Upper lobe of right lung (tissue), 1 donor: Measurements from ENCODE around the gene NINL. TPM values are rescaled to one million over a fixed set of nuclear protein-coding genes. Genes with fewer than 3 reads are reported as not detected.

ENCODE experiments used
- ATAC-seq: fragments of 200-7000 bp; cut with Tn5 transposase; one replicate; pipeline ENCODE4 v1.9.1; 2020; ENCODE audit warnings: mild to moderate bottlenecking, moderate library complexity
- DNase-seq: peaks from one replicate; pipeline ENCODE4 v3.0.0-alpha.2; 2020
- H3K27ac ChIP-seq: fragments of 200-600 bp; one replicate; pipeline ENCODE4 v1.8.0; 2022
- H3K27me3 ChIP-seq: fragments of 200-600 bp; one replicate; pipeline ENCODE4 v1.8.0; 2022; ENCODE audit warnings: mild to moderate bottlenecking
- H3K36me3 ChIP-seq: fragments of 200-600 bp; one replicate; pipeline ENCODE4 v1.8.0; 2022
- H3K4me1 ChIP-seq: fragments of 200-600 bp; one replicate; pipeline ENCODE4 v1.8.0; 2022
- H3K4me3 ChIP-seq: fragments of 200-600 bp; one replicate; pipeline ENCODE4 v1.8.0; 2022; ENCODE audit warnings: mild to moderate bottlenecking
- H3K9me3 ChIP-seq: fragments of 200-600 bp; one replicate; pipeline ENCODE4 v1.8.0; 2022
- intact Hi-C: fragments of 100-400 bp; cut with DNase I; formaldehyde crosslinking; loops from one replicate; pipeline ENCODE4 v1.11.0; 2022
- total RNA-seq: library from RNA; stranded (reverse); fragmentation: NEBNext Ultra II Directional; extraction: Animal tissue kit (Norgen Biotek cat#: 25700); gene quantifications from one replicate; pipeline ENCODE4 v1.2.1, GENCODE V29; 2021
- TF ChIP-seq, protein P1 (sequence below): fragments of 200-600 bp; IDR thresholded peaks from one replicate; pipeline ENCODE4 v1.8.0; 2022; ENCODE audit warnings: antibody characterized with exemption
- donor health status: DM: no; HTN: yes; CAD: no; lungs with severe emphysema.

NINL gene
- total RNA-seq, 1 donor from 2014 or later = 13.2 TPM

DNA sequence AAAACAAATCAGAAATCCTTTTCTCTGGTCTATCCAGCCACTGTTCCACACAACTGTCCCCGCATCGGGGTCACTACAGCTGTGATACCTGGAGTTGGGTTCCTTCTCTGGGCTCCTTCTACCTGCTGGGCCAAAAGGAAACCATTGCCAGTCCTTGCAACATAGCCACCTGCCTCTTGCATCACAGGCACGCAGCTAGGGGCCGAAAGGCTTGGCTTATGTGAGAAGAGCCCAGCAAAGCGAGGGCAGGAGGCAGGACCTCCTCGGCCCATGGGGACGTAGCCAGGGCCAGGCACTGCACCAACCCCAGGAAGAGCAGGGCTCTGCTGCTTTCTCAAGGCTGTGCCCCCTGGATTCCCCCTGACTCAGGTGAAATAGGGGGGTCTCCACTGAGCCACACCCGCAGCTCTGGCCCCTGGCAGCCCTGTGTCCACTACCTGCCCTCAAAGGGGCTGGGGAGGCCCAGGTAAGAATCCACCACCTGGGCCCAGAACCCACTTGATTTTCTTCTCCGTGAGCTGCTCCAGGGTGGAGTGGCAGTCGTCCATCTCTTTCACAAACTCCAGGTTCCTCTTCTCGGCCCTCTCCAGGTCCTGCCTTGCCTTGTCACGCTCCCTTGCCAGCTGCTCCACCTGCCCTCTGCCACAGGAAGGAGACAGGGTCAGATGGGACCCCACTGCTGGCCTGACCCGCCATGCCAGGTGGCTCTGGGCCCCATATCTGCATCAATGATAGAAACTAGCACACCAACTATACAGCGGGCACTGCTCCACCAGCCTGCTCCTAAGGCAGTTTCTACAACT, 89.0 kb downstream of the NINL start:
- H3K4me1 ChIP-seq = no peaks in the 10 kb centered on the region
- intact Hi-C loops = no loop called here
- no peaks in the 10 kb centered on the region for H3K9me3 ChIP-seq
- no peak overlapping the region for H3K4me3 ChIP-seq
- TF ChIP-seq, protein P1, sequence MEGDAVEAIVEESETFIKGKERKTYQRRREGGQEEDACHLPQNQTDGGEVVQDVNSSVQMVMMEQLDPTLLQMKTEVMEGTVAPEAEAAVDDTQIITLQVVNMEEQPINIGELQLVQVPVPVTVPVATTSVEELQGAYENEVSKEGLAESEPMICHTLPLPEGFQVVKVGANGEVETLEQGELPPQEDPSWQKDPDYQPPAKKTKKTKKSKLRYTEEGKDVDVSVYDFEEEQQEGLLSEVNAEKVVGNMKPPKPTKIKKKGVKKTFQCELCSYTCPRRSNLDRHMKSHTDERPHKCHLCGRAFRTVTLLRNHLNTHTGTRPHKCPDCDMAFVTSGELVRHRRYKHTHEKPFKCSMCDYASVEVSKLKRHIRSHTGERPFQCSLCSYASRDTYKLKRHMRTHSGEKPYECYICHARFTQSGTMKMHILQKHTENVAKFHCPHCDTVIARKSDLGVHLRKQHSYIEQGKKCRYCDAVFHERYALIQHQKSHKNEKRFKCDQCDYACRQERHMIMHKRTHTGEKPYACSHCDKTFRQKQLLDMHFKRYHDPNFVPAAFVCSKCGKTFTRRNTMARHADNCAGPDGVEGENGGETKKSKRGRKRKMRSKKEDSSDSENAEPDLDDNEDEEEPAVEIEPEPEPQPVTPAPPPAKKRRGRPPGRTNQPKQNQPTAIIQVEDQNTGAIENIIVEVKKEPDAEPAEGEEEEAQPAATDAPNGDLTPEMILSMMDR = no peak
- H3K27ac ChIP-seq = no peak overlapping the region
- no peak for DNase-seq
- ATAC-seq = no peak
- no peaks in the 10 kb centered on the region for H3K36me3 ChIP-seq
- H3K27me3 ChIP-seq = no peaks in the 10 kb centered on the region

DNA sequence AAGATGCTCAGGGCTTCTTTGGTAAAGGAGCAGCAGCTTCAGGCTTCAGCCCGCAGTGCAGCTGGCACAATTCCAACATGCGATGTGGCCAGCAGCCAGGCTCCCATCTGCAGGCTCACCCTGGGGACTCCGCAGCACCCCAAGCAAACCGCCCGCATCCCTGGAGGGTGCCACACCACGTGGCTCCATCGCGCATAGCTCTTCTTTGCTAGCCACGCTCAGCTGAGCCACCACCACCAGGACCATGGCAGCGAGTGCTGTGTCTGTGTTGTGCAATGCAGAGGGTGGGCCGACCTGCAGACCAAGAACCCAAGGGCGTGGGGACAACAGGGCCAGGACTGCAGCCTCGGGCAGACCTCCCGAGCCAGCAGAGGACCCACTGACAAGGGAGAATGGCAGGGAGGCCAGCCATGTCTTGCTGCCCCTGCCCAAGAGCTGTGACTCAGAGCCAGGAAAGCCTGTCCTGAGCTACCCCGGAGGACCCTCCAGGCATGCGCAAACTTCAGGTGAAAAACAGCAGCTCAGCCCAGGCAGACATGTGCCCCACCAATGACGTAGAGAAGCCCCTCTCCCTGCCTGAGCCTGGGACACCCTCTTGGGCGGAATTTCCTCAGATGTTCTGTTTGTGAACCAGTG, 90.0 kb downstream of the NINL start:
- Histone ChIP-seq H3K27ac (no peak overlapping the region), H3K4me1 (no peaks in the 10 kb centered on the region), H3K27me3 (no peaks in the 10 kb centered on the region), H3K4me3 (no peak overlapping the region), H3K9me3 (no peaks in the 10 kb centered on the region), H3K36me3 (no peaks in the 10 kb centered on the region)
- TF ChIP-seq, protein P1 = no peak
- intact Hi-C loops = no loop called here
- ATAC-seq = no peak
- no peak for DNase-seq

DNA sequence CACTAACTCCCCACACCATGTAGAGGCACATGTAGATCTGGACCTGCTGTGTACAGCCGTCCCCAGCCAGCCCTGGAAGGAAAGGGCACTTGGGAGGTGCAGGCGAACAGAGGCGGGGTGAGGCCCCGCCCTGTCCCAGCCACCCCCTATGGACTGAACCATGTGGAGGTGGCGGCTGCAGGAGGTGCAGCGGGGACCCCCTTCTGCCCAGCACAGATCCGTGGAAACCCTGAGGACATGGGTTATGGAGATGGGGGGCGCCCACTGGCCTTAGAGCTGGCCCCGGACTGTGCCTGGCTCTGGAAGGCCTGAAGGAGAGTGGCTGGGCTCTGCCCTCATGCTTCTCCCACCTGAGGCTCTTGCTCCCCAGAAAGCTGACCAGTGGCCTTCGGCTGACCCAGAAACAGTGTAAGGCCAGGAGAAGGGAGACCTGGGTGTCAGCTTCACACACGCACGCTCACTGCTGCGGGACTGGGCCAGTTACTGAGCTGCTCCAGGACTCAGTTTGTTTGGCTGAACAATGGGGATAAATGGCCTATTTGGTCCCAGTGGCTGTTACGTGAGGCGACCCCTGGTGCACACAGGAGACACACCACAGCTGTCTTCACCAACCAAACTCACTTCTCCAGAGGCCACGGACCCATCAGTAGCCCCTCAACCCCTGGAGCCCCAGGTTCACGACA, 90.7 kb downstream of the NINL start:
- Histone ChIP-seq H3K4me3 (no peak overlapping the region), H3K9me3 (no peaks in the 10 kb centered on the region), H3K27me3 (no peaks in the 10 kb centered on the region), H3K36me3 (no peaks in the 10 kb centered on the region), H3K27ac (no peak overlapping the region), H3K4me1 (no peaks in the 10 kb centered on the region)
- TF ChIP-seq, protein P1 = no peak
- intact Hi-C loops = no loop called here
- ATAC-seq (no peak), DNase-seq (no peak)

DNA sequence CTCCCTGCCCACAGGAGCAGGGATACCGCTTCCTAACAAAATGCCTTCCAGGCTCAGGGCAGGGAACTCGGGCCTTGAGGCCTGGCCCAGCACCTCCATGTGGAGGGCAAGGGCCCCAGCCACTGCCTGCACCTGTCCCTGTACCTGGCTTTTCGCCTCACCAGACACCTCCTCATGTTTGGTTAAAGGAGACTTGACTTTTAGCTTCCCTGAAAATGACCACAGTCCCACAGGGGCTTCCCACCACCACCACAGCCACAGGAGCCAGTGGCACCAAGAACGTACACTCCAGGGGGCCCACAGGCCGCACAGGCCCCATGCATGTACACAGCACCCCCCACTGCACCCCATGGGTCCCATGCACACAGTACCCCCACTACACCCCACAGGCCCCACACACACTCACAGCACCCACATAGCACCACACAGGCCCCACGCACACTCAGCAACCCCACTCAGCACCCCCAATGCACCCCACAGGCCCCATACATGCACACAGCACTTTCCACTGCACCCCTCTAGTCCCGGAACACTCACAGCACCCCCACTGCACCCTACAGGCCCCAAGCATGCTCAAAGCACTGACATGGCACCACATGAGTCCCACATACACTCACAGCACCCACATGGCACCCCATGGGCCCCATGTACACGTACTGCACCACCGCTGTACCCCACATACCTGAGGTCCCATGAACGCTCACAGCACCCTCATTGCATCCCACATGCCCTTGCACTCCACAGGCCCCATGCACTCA, 91.4 kb downstream of the NINL start:
- DNase-seq (no peak), ATAC-seq (no peak)
- H3K27ac ChIP-seq = no peak overlapping the region
- intact Hi-C loops = no loop called here
- no peaks in the 10 kb centered on the region for H3K9me3 ChIP-seq
- TF ChIP-seq, protein P1 = no peak
- peaks cover 3% of the 10 kb centered on the region for H3K36me3 ChIP-seq
- no peaks in the 10 kb centered on the region for H3K27me3 ChIP-seq
- no peaks in the 10 kb centered on the region for H3K4me1 ChIP-seq
- no peak overlapping the region for H3K4me3 ChIP-seq

DNA sequence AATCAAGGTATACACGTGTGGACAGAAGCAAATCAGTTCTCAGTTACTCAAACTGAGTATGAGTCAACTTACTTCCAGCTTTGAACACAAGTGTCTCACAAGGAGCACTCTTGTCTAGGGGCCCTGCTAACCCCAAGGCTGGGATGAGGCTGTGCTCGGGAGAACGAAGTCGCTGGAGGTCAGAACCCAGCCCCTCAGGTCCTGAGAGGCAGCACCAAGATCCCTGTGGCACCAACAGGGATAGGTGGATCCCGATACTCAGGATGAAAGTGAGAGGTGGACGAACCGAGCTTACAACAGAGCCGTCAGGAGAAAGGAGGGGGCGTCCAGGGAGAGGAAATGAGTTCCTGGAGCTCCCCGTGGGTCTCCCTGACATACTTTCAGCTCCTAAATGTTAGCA, 92.2 kb downstream of the NINL start:
- H3K27me3 ChIP-seq = no peaks in the 10 kb centered on the region
- intact Hi-C loops = no loop called here
- TF ChIP-seq, protein P1 = no peak
- no peak overlapping the region for H3K27ac ChIP-seq
- DNase-seq (no peak), ATAC-seq (no peak)
- no peaks in the 10 kb centered on the region for H3K9me3 ChIP-seq
- H3K4me1 ChIP-seq = no peaks in the 10 kb centered on the region
- H3K36me3 ChIP-seq = peaks cover 4% of the 10 kb centered on the region
- no peak overlapping the region for H3K4me3 ChIP-seq
